GM12878 (cell line): ENCODE results near the gene GLO1. TPM values are rescaled to one million over a fixed set of nuclear protein-coding genes. Genes with fewer than 3 reads are reported as not detected.
A peak's percentile ranks its signal among the peaks of the same experiment; 100 is the strongest.

Experiments used
- ATAC-seq: fragments of 200-7000 bp; cut with Tn5 transposase; 3 replicates; pipeline ENCODE4 v1.9.1; 2020; ENCODE audit warnings: mild to moderate bottlenecking, moderate library complexity
- BruUV-seq: library from RNA; stranded (reverse); fragments of 400-500 nt; replicated peaks from 2 replicates; lab custom pipeline; 2021; lab: Mats Ljungman, UMichigan
- CTCF ChIA-PET: fragments of 300-600 bp; sonication (Branson Sonifier 250); formaldehyde crosslinking; extraction: SDS; loops from one replicate; lab custom pipeline; 2021; ENCODE audit warnings: inconsistent platforms; lab: Yijun Ruan, JAX
- POLR2A ChIA-PET: fragments of 350-600 bp; formaldehyde crosslinking; extraction: SDS; loops from one replicate; lab custom pipeline; 2021; ENCODE audit warnings: inconsistent platforms; lab: Charles Lee
- RAD21 ChIA-PET: fragments of 300-600 bp; sonication (Branson Sonifier 250); formaldehyde crosslinking; loops from one replicate; lab custom pipeline; 2023; ENCODE audit warnings: antibody characterized with exemption; ENCODE audit not compliant: unreplicated experiment; lab: Charles Lee
- SMC1A ChIA-PET: fragments of 300-600 bp; sonication (Branson Sonifier 250); formaldehyde crosslinking; loops from one replicate; lab custom pipeline; 2023; ENCODE audit not compliant: unreplicated experiment, uncharacterized antibody; lab: Charles Lee
- DNase-seq: peaks from one replicate; pipeline ENCODE4 v3.0.0-alpha.2; 2011; ENCODE audit warnings: low read depth, low spot score
- FAIRE-seq: peaks from 3 replicates; lab custom pipeline; 2011; peaks lifted over from hg19 to GRCh38; lab: Jason Lieb, UNC
- H2AFZ ChIP-seq: 2 replicates; pipeline ENCODE4 v1.6.0; 2011; ENCODE audit warnings: low read depth, low read length, control low read depth; ENCODE audit not compliant: control insufficient read depth
- H3K27ac ChIP-seq: 2 replicates; pipeline ENCODE4 v1.5.1; 2011; ENCODE audit warnings: control low read depth; ENCODE audit not compliant: control insufficient read depth, insufficient read depth
- H3K27me3 ChIP-seq, 2 experiments: replicated peaks in 1 of 2; 2 replicates each; pipeline versions ENCODE4 v1.6.0 to v1.6.1; 2011; ENCODE audit warnings: low read length in 1 of 2; ENCODE audit not compliant: control insufficient read depth in 2 of 2, insufficient read depth in 2 of 2
- H3K36me3 ChIP-seq, 2 experiments: 2 replicates each; pipeline ENCODE4 v1.5.1; 2011; ENCODE audit warnings: low read length in 1 of 2; ENCODE audit not compliant: control insufficient read depth in 2 of 2, insufficient read depth in 2 of 2
- H3K4me1 ChIP-seq: 2 replicates; pipeline ENCODE4 v1.6.1; 2011; ENCODE audit warnings: mild to moderate bottlenecking, low read length, moderate library complexity, mixed read lengths; ENCODE audit not compliant: control insufficient read depth, insufficient read depth
- H3K4me2 ChIP-seq: 2 replicates; pipeline ENCODE4 v1.6.0; 2011; ENCODE audit warnings: control low read depth; ENCODE audit not compliant: control insufficient read depth, insufficient read depth
- H3K4me3 ChIP-seq: fragments of 200-600 bp; sonication (generic); 2 replicates; pipeline ENCODE4 v1.5.1; 2016
- H3K79me2 ChIP-seq: 2 replicates; pipeline ENCODE4 v1.6.0; 2011; ENCODE audit warnings: low read length; ENCODE audit not compliant: control insufficient read depth, insufficient read depth
- H3K9ac ChIP-seq: 2 replicates; pipeline ENCODE4 v1.8.0; 2011; ENCODE audit warnings: low read length, control low read depth, mixed read lengths; ENCODE audit not compliant: control insufficient read depth, insufficient read depth
- H3K9me3 ChIP-seq: replicated peaks from 3 replicates; pipeline ENCODE4 v1.5.1; 2011; ENCODE audit warnings: mild to moderate bottlenecking, low read length; ENCODE audit not compliant: control insufficient read depth, insufficient read depth
- H4K20me1 ChIP-seq: 2 replicates; pipeline ENCODE4 v1.6.0; 2011; ENCODE audit not compliant: control insufficient read depth, insufficient read depth
- ATF7 ChIP-seq: fragments of 450-650 bp; IDR thresholded peaks from 2 replicates; pipeline ENCODE4 v1.6.1; 2016; ENCODE audit warnings: low read depth, mild to moderate bottlenecking
- BHLHE40 ChIP-seq, 2 experiments: fragments of 450-650 bp in 1 of 2; IDR thresholded peaks; 2 replicates each; pipeline ENCODE4 v1.6.1; 2011 to 2017; ENCODE audit warnings: low read depth in 2 of 2, borderline replicate concordance in 1 of 2, improper control_type of control experiment in 1 of 2, low read length in 1 of 2, mild to moderate bottlenecking in 1 of 2
- CEBPB ChIP-seq, 2 experiments: fragments of 150-350 bp in 1 of 2; IDR thresholded peaks; 2 replicates each; pipeline ENCODE4 v1.6.1; 2012 to 2014; ENCODE audit warnings: low read depth in 2 of 2, low read length in 2 of 2, borderline replicate concordance in 1 of 2, inconsistent platforms in 1 of 2
- CREB1 ChIP-seq: IDR thresholded peaks from 2 replicates; pipeline ENCODE4 v1.6.1; 2012; ENCODE audit warnings: low read depth, mild to moderate bottlenecking, inconsistent platforms
- IKZF1 ChIP-seq: fragments of 450-650 bp; conservative IDR thresholded peaks from 2 replicates; pipeline ENCODE4 v1.6.1; 2017; ENCODE audit warnings: antibody characterized with exemption, mild to moderate bottlenecking
- JUNB ChIP-seq: IDR thresholded peaks from 2 replicates; pipeline ENCODE4 v1.6.1; 2016; ENCODE audit warnings: antibody characterized with exemption, mild to moderate bottlenecking
- NBN ChIP-seq: fragments of 450-650 bp; IDR thresholded peaks from 2 replicates; pipeline ENCODE4 v1.6.1; 2016
- PBX3 ChIP-seq: IDR thresholded peaks from 2 replicates; pipeline ENCODE4 v1.6.1; 2011; ENCODE audit warnings: mild to moderate bottlenecking, low read depth, low read length, moderate library complexity; ENCODE audit not compliant: insufficient replicate concordance
- POLR2A ChIP-seq: IDR thresholded peaks from 2 replicates; pipeline ENCODE4 v1.6.1; 2011; ENCODE audit warnings: low read depth, mild to moderate bottlenecking, low read length
- PRDM15 ChIP-seq: fragments of 450-650 bp; formaldehyde crosslinking; IDR thresholded peaks from 2 replicates; pipeline ENCODE4 v1.4.0; 2020; ENCODE audit warnings: mild to moderate bottlenecking, moderate library complexity
- SIX5 ChIP-seq: IDR thresholded peaks from 2 replicates; pipeline ENCODE4 v1.6.1; 2011; ENCODE audit warnings: mild to moderate bottlenecking, low read depth, low read length, moderate library complexity; ENCODE audit not compliant: severe bottlenecking
- SMC3 ChIP-seq: IDR thresholded peaks from 2 replicates; pipeline ENCODE4 v1.6.1; 2011; ENCODE audit warnings: low read length, improper control_type of control experiment, borderline replicate concordance
- SREBF2 ChIP-seq: IDR thresholded peaks from 2 replicates; pipeline ENCODE4 v1.6.1; 2012; ENCODE audit warnings: mild to moderate bottlenecking, low read length
- TARDBP ChIP-seq: IDR thresholded peaks from 2 replicates; pipeline ENCODE4 v1.6.1; 2016; ENCODE audit warnings: borderline replicate concordance
- TBL1XR1 ChIP-seq: IDR thresholded peaks from 2 replicates; pipeline ENCODE4 v1.6.1; 2012; ENCODE audit warnings: low read depth, low read length, improper control_type of control experiment
- TCF7 ChIP-seq: IDR thresholded peaks from 2 replicates; pipeline ENCODE4 v1.6.1; 2014; ENCODE audit warnings: antibody characterized with exemption, borderline replicate concordance
- ZNF24 ChIP-seq: fragments of 450-650 bp; IDR thresholded peaks from 2 replicates; pipeline ENCODE4 v1.6.1; 2017; ENCODE audit warnings: antibody characterized with exemption, mild to moderate bottlenecking
- WGBS: methylation state at CpG from one replicate; pipeline ENCODE4 v1.1.6; 2016; ENCODE audit warnings: low lambda C conversion rate; ENCODE audit not compliant: insufficient replicate concordance, insufficient coverage; ENCODE audit errors: missing lambda C conversion rate; 5-methylcytosine and 5-hydroxymethylcytosine counted together
- in situ Hi-C: fragments of 300-500 bp; cut with MboI; formaldehyde crosslinking; loops from 9 replicates; pipeline ENCODE4 v1.14.3; 2018; ENCODE audit warnings: mixed read lengths
- intact Hi-C: fragments of 100-400 bp; cut with micrococcal nuclease; formaldehyde crosslinking; loops from one replicate; pipeline ENCODE4 v1.14.2; 2022; ENCODE audit not compliant: unreplicated experiment
- polyA plus RNA-seq, 11 experiments: library from polyadenylated mRNA; depleted of rRNA in 4 of 11; unstranded in 6 of 11; stranded (reverse) in 5 of 11; fragments of >200 nt; fragmentation: Nextera tagmentation in 4 of 11; fragmentation: Illumina TruSeq in 1 of 11; extraction: Ambion mirVana in 4 of 11; extraction: Trizol in 1 of 11; gene quantifications; 1 replicate in 1 of 11; 2 replicates in 10 of 11; pipeline versions ENCODE4 v1.2.1 to v1.2.3, GENCODE V29; 2011 to 2016; ENCODE audit warnings: inconsistent platforms in 2 of 11, missing spikeins in 2 of 11, low read depth in 1 of 11
- total RNA-seq, 4 experiments: library from RNA; depleted of rRNA in 3 of 4; stranded (reverse); fragments of >200 nt in 3 of 4; fragmentation: Illumina TruSeq in 1 of 4; extraction: Trizol in 1 of 4; gene quantifications; 2 replicates each; pipeline versions ENCODE4 v1.2.1 to v1.2.3, GENCODE V29; 2013 to 2021
- TF ChIP-seq, protein P1 (sequence below): fragments of 450-650 bp; IDR thresholded peaks from 2 replicates; pipeline ENCODE4 v1.6.1; 2017; ENCODE audit warnings: borderline replicate concordance

The GLO1 gene
- total and polyA plus RNA-seq, 10 of the 15 experiments (the other 5 are each of a cell fraction or from before 2014, with no cell fraction given): 105 to 227 (median 150) TPM

GRCh38 chr6:38716825-38717224, 13.9 kb upstream of the GLO1 start (continued):
- TF ChIP-seq PRDM15 (no peak), NBN (no peak), JUNB (no peak)

DNA sequence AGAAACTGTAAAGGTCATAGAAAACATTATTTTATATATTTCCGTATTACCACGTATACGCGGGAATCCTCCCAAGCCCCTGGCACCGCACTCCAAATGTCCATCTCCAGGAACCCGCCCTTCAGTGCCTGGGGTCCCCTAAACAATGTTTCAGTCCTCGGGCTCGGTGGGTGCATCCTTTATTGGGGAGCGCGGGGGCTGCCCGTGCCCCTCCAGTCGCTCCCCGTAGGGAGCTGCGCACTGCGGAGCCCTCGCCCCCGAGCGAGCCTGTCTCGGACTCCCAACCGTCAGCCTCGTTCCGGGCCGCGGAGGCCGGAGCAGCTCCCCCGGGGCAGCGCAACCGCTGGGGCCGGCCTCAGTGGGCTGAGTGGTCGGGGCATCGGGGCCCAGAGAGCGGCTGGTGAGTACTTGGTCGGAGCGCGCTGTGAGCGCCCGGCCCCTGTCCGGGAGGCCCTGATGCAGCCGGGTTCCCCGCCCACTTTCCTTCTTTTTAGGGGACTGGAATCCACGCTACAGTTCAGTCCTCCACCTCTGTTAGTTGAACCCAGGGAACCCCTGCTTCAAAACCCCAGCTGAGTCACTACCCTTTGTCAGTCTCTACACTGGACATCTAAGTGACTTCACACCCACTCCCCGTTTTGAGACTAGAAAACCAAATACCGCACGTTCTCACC, 12.2 kb upstream of the GLO1 start, which contains the start of gene DNAH8:
TSS of gene DNAH8 (plus strand) at position 296 of the 674 bp plus-strand sequence. CDS start 7,499 bp downstream, outside the sequence.
- CTCF ChIA-PET: interaction anchor here (1.1 kb wide), 1 partner anchor 90 kb away, joined by 3 read pairs; no protein-coding TSS in a partner anchor
- peak within 1 kb of the TSS; percentile 51; the same call in 1 of the 2 replicates for H2AFZ ChIP-seq
- no peak for FAIRE-seq
- RAD21 ChIA-PET: interaction anchor here (0.6 kb wide), 1 partner anchor 132 kb away, joined by 3 read pairs; no protein-coding TSS in a partner anchor
- in situ Hi-C loops: no loop called here
- no peak within 1 kb of the TSS for H3K27ac ChIP-seq
- H4K20me1 ChIP-seq: no peaks in the 10 kb centered on the region
- H3K4me1 ChIP-seq: peaks cover 21% of the 10 kb centered on the region
- intact Hi-C loops: no loop called here
- no peak for DNase-seq
- H3K4me2 ChIP-seq: peak within 1 kb of the TSS; percentile 88
- H3K36me3 ChIP-seq: no peaks in the 10 kb centered on the region
- ATAC-seq: peak; percentile 21
- POLR2A ChIA-PET: interaction anchor here (0.6 to 1.1 kb wide), 2 partner anchors 12 to 1475 kb away, joined by 3 to 4 read pairs; partner anchors contain the start of gene GLO1
- H3K79me2 ChIP-seq: no peaks in the 10 kb centered on the region
- peaks cover 2% of the 10 kb centered on the region; the same call in 1 of the 3 replicates for H3K9me3 ChIP-seq
- no peaks in the 10 kb centered on the region; a peak in 1 of 4 replicates for H3K27me3 ChIP-seq
- no TSS peak for BruUV-seq
- peak within 1 kb of the TSS; percentile 46; the same call in 1 of the 2 replicates for H3K4me3 ChIP-seq
- SMC1A ChIA-PET: interaction anchor here (1.1 to 1.3 kb wide), 2 partner anchors 10 to 56 kb away, joined by 3 to 4 read pairs; no protein-coding TSS in a partner anchor
- H3K9ac ChIP-seq: no peak within 1 kb of the TSS; the same call in 1 of the 2 replicates
- 6% methylated on average over 44 of the region's 44 CpGs for WGBS
- TF ChIP-seq TCF7 (no peak), IKZF1 (no peak), POLR2A (no peak), BHLHE40 (IDR thresholded peaks at IDR 0.05; ENCODE audit: borderline replicate concordance in 1 of 2, low read depth in 2 of 2, low read length in 1 of 2) (no peak), CREB1 (no peak), PBX3 (no peak), ATF7 (no peak), SIX5 (no peak), TBL1XR1 (no peak), SMC3 (no peak), TARDBP (no peak), ZNF24 (no peak), SREBF2 (no peak), CEBPB (IDR thresholded peaks at IDR 0.05; ENCODE audit: borderline replicate concordance in 1 of 2, low read depth in 2 of 2, low read length in 2 of 2) (no peak)
- TF ChIP-seq, protein P1, sequence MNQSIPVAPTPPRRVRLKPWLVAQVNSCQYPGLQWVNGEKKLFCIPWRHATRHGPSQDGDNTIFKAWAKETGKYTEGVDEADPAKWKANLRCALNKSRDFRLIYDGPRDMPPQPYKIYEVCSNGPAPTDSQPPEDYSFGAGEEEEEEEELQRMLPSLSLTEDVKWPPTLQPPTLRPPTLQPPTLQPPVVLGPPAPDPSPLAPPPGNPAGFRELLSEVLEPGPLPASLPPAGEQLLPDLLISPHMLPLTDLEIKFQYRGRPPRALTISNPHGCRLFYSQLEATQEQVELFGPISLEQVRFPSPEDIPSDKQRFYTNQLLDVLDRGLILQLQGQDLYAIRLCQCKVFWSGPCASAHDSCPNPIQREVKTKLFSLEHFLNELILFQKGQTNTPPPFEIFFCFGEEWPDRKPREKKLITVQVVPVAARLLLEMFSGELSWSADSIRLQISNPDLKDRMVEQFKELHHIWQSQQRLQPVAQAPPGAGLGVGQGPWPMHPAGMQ: no peak
